HG02852 (cell line): ENCODE data around the gene CSK.
A peak's percentile ranks its signal among the peaks of the same experiment; 100 is the strongest.

Experiments used
- ATAC-seq: cut with Tn5 transposase; IDR thresholded peaks from one replicate; pipeline ENCODE4 v1.9.1; 2021; ENCODE audit warnings: mild to moderate bottlenecking, moderate library complexity; ENCODE audit not compliant: unreplicated experiment

CSK gene

GRCh38 chr15:74840851-74841775 lies 59.2 kb downstream of the CSK start:
- ATAC-seq = no peak

- ATAC-seq = no peak
These were observed 60.1 kb downstream of the CSK start for GRCh38 chr15:74841891-74842373.

- ATAC-seq = peak; percentile 77
These were observed 60.9 kb downstream of the CSK start, which contains the start of gene ULK3 for GRCh38 chr15:74842581-74843444. Gene ULK3 (minus strand): TSS chr15:74843156. CDS start chr15:74843105, 51 bp downstream.

GRCh38 chr15:74843445-74843828 lies 61.6 kb downstream of the CSK start:
- no peak for ATAC-seq

GRCh38 chr15:74843891-74844299 lies 62.0 kb downstream of the CSK start:
- ATAC-seq = no peak

- ATAC-seq = no peak
These were observed 62.7 kb downstream of the CSK start for GRCh38 chr15:74844319-74845207.

- no peak for ATAC-seq
These were observed 63.3 kb downstream of the CSK start for GRCh38 chr15:74845208-74845568.

GRCh38 chr15:74845581-74845980 lies 63.7 kb downstream of the CSK start:
- no peak for ATAC-seq

GRCh38 chr15:74847432-74847831 lies 65.6 kb downstream of the CSK start:
- ATAC-seq = no peak

- ATAC-seq = no peak
These were observed 68.5 kb downstream of the CSK start for GRCh38 chr15:74850393-74850792.

GRCh38 chr15:74851960-74852359 lies 70.1 kb downstream of the CSK start:
- no peak for ATAC-seq
